Stimulated activated CD8-positive, alpha-beta memory T cell treated with anti-CD3 and anti-CD28 coated beads, Interleukin-4, amount 100 ng/mL, for 4 hours (primary cell): ENCODE results near the gene KDM8.

Experiments
- DNase-seq, 2 donors: peaks; one replicate each; pipeline ENCODE4 v3.0.0-alpha.2; 2020; ENCODE audit warnings: low read depth in 2 of 2, low spot score in 1 of 2

Gene KDM8

GRCh38 chr16:27214084-27214961, 11.0 kb downstream of the KDM8 start:
- DNase-seq = no peak

GRCh38 chr16:27215660-27216059, 12.3 kb downstream of the KDM8 start:
- no peak for DNase-seq

- DNase-seq = no peak
These were observed 13.1 kb downstream of the KDM8 start for GRCh38 chr16:27216297-27216885.

- DNase-seq = no peak
These were observed 13.9 kb downstream of the KDM8 start for GRCh38 chr16:27217256-27217655.

GRCh38 chr16:27218756-27219155, 15.4 kb downstream of the KDM8 start:
- DNase-seq = no peak

GRCh38 chr16:27219161-27219560, 15.8 kb downstream of the KDM8 start:
- no peak for DNase-seq

GRCh38 chr16:27220120-27220519, 16.8 kb downstream of the KDM8 start:
- DNase-seq = no peak

- DNase-seq = no peak
These were observed 17.2 kb downstream of the KDM8 start for GRCh38 chr16:27220527-27220926.

- DNase-seq = no peak
These were observed 17.7 kb downstream of the KDM8 start for GRCh38 chr16:27220991-27221390.

- DNase-seq = no peak
These were observed 18.4 kb downstream of the KDM8 start for GRCh38 chr16:27221576-27222248.

- no peak for DNase-seq
These were observed 19.2 kb downstream of the KDM8 start for GRCh38 chr16:27222249-27223225.

- no peak for DNase-seq
These were observed 19.9 kb downstream of the KDM8 start for GRCh38 chr16:27223226-27223610.

GRCh38 chr16:27223701-27224100, 20.4 kb downstream of the KDM8 start:
- no peak for DNase-seq

GRCh38 chr16:27224271-27224737, 21.0 kb downstream of the KDM8 start:
- no peak for DNase-seq

GRCh38 chr16:27224741-27225300, 21.5 kb downstream of the KDM8 start:
- no peak for DNase-seq

GRCh38 chr16:27225536-27226360, 22.4 kb downstream of the KDM8 start:
- DNase-seq = no peak

GRCh38 chr16:27226476-27226875, 23.1 kb downstream of the KDM8 start:
- DNase-seq = no peak

GRCh38 chr16:27226976-27227705, 23.8 kb downstream of the KDM8 start:
- DNase-seq = no peak

- DNase-seq = no peak
These were observed 24.7 kb downstream of the KDM8 start for GRCh38 chr16:27228045-27228444.
